Upper lobe of left lung (tissue), 6 donors: ENCODE results near the gene PLG. TPM values are rescaled to one million over a fixed set of nuclear protein-coding genes. Genes with fewer than 3 reads are reported as not detected.

Source experiments
- ATAC-seq, 2 donors: fragments of 200-7000 bp; cut with Tn5 transposase; one replicate each; pipeline ENCODE4 v1.9.1; 2022; ENCODE audit warnings: mild to moderate bottlenecking in 2 of 2, moderate library complexity in 2 of 2; ENCODE audit not compliant: low FRiP score in 2 of 2
- DNase-seq, 2 donors: peaks; one replicate each; pipeline ENCODE4 v3.0.0-alpha.2; 2019 to 2020
- H3K27ac ChIP-seq, 4 donors: fragments of 200-600 bp; sonication (generic); one replicate each; pipeline ENCODE4 v1.5.1; 2016 to 2019
- H3K27me3 ChIP-seq, 4 donors: fragments of 200-600 bp; sonication (generic); one replicate each; pipeline ENCODE4 v1.5.1; 2017 to 2019
- H3K36me3 ChIP-seq, 4 donors: fragments of 200-600 bp; sonication (generic); one replicate each; pipeline ENCODE4 v1.5.1; 2016 to 2019
- H3K4me1 ChIP-seq, 4 donors: fragments of 200-600 bp; sonication (generic); one replicate each; pipeline ENCODE4 v1.5.1; 2018 to 2019
- H3K4me3 ChIP-seq, 4 donors: fragments of 200-600 bp; sonication (generic); one replicate each; pipeline ENCODE4 v1.5.1; 2017 to 2019; ENCODE audit warnings: mild to moderate bottlenecking in 2 of 4, moderate library complexity in 1 of 4
- H3K9me3 ChIP-seq, 4 donors: fragments of 200-600 bp; sonication (generic); one replicate each; pipeline ENCODE4 v1.5.1; 2018 to 2019
- EP300 ChIP-seq, 4 donors: sonication (generic); formaldehyde crosslinking; IDR thresholded peaks; one replicate each; pipeline ENCODE4 v1.5.1; 2017; ENCODE audit warnings: antibody characterized with exemption in 4 of 4, control low read depth in 2 of 4
- POLR2A ChIP-seq, 4 donors: fragments of 450-650 bp; IDR thresholded peaks; one replicate each; pipeline ENCODE4 v1.5.1; 2016 to 2017; ENCODE audit warnings: antibody characterized with exemption in 4 of 4, mild to moderate bottlenecking in 2 of 4
- POLR2AphosphoS5 ChIP-seq, 2 donors: sonication (generic); formaldehyde crosslinking; IDR thresholded peaks; one replicate each; pipeline ENCODE4 v1.5.1; 2017; ENCODE audit warnings: antibody characterized with exemption in 2 of 2
- WGBS, 2 donors: methylation state at CpG; one replicate each; pipeline ENCODE4 v1.1.5; 2017 to 2018; 5-methylcytosine and 5-hydroxymethylcytosine counted together
- total RNA-seq, 6 donors: library from RNA; depleted of rRNA in 4 of 6; stranded (reverse); fragments of >200 nt in 4 of 6; gene quantifications; one replicate each; pipeline versions ENCODE4 v1.1.0 to v1.2.1, GENCODE V29; 2016 to 2021
- TF ChIP-seq, protein P1 (sequence below), 6 experiments: fragments of 450-650 bp in 4 of 6; fragments of 200-600 bp in 2 of 6; sonication (generic) in 2 of 6; IDR thresholded peaks; one replicate each; pipeline ENCODE4 v1.5.1; 2016 to 2019; ENCODE audit warnings: antibody characterized with exemption in 6 of 6
- donor health status: DM: no; HTN: no; CAD: no; lungs with moderate emphysema.
- donor health status: DM: no; HTN: yes; CAD: no; lungs with severe emphysema.

PLG gene
- total RNA-seq, 6 donors from 2014 or later: 0.71 to 0.89 TPM; not detected in 4

DNA sequence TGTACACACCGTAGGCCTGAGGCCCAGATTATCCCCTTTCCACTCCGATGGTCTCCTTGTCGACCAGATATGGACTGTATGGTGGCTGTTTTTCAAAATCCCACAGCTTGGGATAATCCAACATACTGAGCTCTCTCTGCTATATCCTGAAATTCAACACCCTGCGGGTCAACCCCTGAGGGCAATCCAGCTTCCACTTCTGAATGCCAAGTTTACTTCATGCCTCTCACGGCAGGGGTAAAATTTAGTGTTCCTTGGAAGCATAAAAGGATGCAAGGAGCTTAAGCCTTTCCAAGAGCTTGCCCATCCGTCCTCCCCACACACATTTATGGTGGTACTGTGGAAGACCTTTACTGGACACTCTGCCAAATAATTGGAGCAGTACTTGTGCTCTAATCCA, 90.7 kb downstream of the PLG start:
- DNase-seq: no peak
- 74 to 77% methylated on average over 6 of the region's 6 CpGs for WGBS, 2 donors

DNA sequence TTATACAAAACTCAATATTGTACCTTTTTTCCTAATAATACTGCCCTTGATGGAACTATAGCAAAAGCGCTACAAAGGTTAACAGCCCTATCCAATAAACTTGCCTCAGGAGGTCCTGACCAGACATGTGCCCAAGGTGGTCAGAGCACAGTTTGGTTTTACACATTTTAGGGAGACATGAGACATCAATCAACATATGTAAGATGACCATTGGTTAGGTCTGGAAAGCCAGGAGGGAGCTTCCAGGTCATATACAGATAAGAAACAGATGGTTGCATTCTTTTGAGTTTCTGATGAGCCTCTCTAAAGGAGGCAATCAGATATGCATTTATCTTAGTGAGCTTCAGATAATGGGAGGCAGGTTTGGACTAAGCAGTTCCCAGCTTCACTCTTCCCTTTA, 91.6 kb downstream of the PLG start:
- Histone ChIP-seq H3K9me3 (peaks cover 0 to 5% (median under 1%) of the 10 kb centered on the region in 4 donors), H3K4me1 (no peaks in the 10 kb centered on the region), H3K36me3 (no peaks in the 10 kb centered on the region), H3K4me3 (no peak overlapping the region), H3K27me3 (no peaks in the 10 kb centered on the region), H3K27ac (no peak overlapping the region)
- WGBS, 2 donors: 82 to 89% methylated on average over 1 of the region's 1 CpG
- TF ChIP-seq, protein P1, sequence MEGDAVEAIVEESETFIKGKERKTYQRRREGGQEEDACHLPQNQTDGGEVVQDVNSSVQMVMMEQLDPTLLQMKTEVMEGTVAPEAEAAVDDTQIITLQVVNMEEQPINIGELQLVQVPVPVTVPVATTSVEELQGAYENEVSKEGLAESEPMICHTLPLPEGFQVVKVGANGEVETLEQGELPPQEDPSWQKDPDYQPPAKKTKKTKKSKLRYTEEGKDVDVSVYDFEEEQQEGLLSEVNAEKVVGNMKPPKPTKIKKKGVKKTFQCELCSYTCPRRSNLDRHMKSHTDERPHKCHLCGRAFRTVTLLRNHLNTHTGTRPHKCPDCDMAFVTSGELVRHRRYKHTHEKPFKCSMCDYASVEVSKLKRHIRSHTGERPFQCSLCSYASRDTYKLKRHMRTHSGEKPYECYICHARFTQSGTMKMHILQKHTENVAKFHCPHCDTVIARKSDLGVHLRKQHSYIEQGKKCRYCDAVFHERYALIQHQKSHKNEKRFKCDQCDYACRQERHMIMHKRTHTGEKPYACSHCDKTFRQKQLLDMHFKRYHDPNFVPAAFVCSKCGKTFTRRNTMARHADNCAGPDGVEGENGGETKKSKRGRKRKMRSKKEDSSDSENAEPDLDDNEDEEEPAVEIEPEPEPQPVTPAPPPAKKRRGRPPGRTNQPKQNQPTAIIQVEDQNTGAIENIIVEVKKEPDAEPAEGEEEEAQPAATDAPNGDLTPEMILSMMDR (IDR thresholded peaks at IDR 0.05): no peak
- TF ChIP-seq POLR2A (IDR thresholded peaks at IDR 0.05) (no peak), EP300 (IDR thresholded peaks at IDR 0.05) (no peak), POLR2AphosphoS5 (IDR thresholded peaks at IDR 0.05) (no peak)
- no peak for ATAC-seq
- DNase-seq: no peak

More for the DNA sequence above, 90.7 kb downstream of the PLG start:
- Histone ChIP-seq H3K27me3 (no peaks in the 10 kb centered on the region), H3K9me3 (no peaks in the 10 kb centered on the region), H3K36me3 (no peaks in the 10 kb centered on the region), H3K4me1 (no peaks in the 10 kb centered on the region), H3K4me3 (no peak overlapping the region), H3K27ac (no peak overlapping the region)
- TF ChIP-seq POLR2A (IDR thresholded peaks at IDR 0.05): no peak
- TF ChIP-seq, protein P1 (IDR thresholded peaks at IDR 0.05): no peak
- no peak for TF ChIP-seq POLR2AphosphoS5 (IDR thresholded peaks at IDR 0.05)
- no peak for TF ChIP-seq EP300 (IDR thresholded peaks at IDR 0.05)
- no peak for ATAC-seq

DNA sequence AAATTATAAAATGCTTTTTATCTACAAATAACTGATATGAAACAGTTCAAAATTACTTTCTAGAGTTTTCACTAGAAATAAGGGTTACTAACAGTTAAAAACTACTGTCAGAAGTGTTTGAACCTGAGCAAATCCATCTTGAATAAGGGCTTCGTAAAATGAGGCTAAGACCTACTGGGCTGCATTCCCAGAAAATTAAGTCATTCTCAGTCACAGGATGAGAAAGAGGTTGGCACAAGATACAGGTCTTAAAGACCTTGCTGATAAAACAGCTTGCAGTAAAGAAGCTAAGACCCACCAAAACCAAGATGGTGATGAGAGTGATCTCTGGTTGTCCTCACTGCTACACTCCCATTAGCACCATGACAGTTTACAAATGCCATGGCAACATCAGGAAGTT, 93.7 kb downstream of the PLG start:
- Histone ChIP-seq H3K36me3 (no peaks in the 10 kb centered on the region), H3K4me3 (no peak overlapping the region), H3K27ac (no peak overlapping the region), H3K4me1 (no peaks in the 10 kb centered on the region), H3K9me3 (peaks cover 0 to 9% (median 3%) of the 10 kb centered on the region in 4 donors), H3K27me3 (no peaks in the 10 kb centered on the region)
- ATAC-seq (no peak), DNase-seq (no peak)
- 35 to 43% methylated on average over 1 of the region's 1 CpG for WGBS, 2 donors
- TF ChIP-seq, protein P1 (IDR thresholded peaks at IDR 0.05): no peak
- TF ChIP-seq POLR2AphosphoS5 (IDR thresholded peaks at IDR 0.05) (no peak), POLR2A (IDR thresholded peaks at IDR 0.05) (no peak), EP300 (IDR thresholded peaks at IDR 0.05) (no peak)

DNA sequence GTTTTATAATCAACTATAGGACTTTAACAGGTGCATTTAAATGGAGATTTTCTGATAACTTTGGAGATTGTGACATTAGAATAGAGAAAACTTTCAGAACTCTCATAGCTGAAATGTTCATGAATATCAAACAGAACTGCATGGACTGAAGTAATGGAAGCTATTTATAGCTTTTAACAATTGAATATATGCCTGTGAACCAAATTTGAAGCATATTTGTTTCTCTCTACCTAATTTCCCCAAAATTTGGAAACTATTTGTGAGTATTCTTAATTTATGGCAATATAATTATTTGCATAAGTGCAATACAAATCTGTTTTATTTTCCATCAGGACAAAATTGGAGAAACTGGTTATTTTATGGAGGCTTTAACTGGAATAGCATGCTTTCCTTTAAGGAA, 96.6 kb downstream of the PLG start:
- Histone ChIP-seq H3K4me3 (no peak overlapping the region), H3K9me3 (peaks cover 0 to 9% (median 3%) of the 10 kb centered on the region in 4 donors), H3K36me3 (no peaks in the 10 kb centered on the region), H3K27ac (no peak overlapping the region), H3K4me1 (no peaks in the 10 kb centered on the region), H3K27me3 (no peaks in the 10 kb centered on the region)
- TF ChIP-seq, protein P1 (IDR thresholded peaks at IDR 0.05): no peak
- TF ChIP-seq EP300 (IDR thresholded peaks at IDR 0.05) (no peak), POLR2A (IDR thresholded peaks at IDR 0.05) (no peak), POLR2AphosphoS5 (IDR thresholded peaks at IDR 0.05) (no peak)
- ATAC-seq: no peak
- DNase-seq: no peak

GRCh38 chr6:160799801-160800506, 97.9 kb downstream of the PLG start:
- DNase-seq: no peak
- Histone ChIP-seq H3K4me3 (no peak overlapping the region), H3K36me3 (no peaks in the 10 kb centered on the region), H3K27ac (no peak overlapping the region), H3K4me1 (no peaks in the 10 kb centered on the region), H3K9me3 (peaks cover 0 to 9% (median 3%) of the 10 kb centered on the region in 4 donors), H3K27me3 (no peaks in the 10 kb centered on the region)
- TF ChIP-seq POLR2A (IDR thresholded peaks at IDR 0.05): no peak
- TF ChIP-seq, protein P1 (IDR thresholded peaks at IDR 0.05): no peak
- no peak for TF ChIP-seq EP300 (IDR thresholded peaks at IDR 0.05)
- TF ChIP-seq POLR2AphosphoS5 (IDR thresholded peaks at IDR 0.05): no peak
- ATAC-seq: no peak
